ENCODE measurements around the gene GFOD1.

DNA sequence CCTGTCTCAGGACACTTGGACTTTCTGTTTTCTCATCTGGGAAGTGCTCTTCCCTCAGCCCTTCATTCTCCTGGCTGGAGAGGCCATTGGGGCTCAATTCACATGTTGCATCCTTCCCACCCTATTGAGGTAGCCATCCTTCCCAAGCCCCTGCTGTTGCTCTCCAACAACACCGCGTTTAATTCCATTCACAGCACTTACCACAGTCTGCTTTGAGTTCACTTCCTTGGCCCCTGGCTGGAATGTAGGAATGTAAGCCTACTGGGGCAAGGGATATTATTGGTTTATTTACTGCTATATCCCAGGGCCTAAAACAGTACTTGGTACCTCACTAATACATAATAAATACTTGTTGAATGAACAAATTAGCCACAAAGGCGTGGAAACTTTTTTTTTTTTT lies 6.7 kb upstream of the GFOD1 start:
- TF ChIP-seq, protein P1, sequence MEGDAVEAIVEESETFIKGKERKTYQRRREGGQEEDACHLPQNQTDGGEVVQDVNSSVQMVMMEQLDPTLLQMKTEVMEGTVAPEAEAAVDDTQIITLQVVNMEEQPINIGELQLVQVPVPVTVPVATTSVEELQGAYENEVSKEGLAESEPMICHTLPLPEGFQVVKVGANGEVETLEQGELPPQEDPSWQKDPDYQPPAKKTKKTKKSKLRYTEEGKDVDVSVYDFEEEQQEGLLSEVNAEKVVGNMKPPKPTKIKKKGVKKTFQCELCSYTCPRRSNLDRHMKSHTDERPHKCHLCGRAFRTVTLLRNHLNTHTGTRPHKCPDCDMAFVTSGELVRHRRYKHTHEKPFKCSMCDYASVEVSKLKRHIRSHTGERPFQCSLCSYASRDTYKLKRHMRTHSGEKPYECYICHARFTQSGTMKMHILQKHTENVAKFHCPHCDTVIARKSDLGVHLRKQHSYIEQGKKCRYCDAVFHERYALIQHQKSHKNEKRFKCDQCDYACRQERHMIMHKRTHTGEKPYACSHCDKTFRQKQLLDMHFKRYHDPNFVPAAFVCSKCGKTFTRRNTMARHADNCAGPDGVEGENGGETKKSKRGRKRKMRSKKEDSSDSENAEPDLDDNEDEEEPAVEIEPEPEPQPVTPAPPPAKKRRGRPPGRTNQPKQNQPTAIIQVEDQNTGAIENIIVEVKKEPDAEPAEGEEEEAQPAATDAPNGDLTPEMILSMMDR (IDR thresholded peaks at IDR 0.05), result no peak
- no peak for TF ChIP-seq POLR2A (IDR thresholded peaks at IDR 0.05)

Measured in gastroesophageal sphincter (tissue), 3 donors.